Stimulated activated CD4-positive, alpha-beta T cell treated with anti-CD3 and anti-CD28 coated beads, Interleukin-1b, Interleukin-23, amount 100 ng/mL, for 24 hours (primary cell): ENCODE data around the gene MICOS13.
A peak's percentile ranks its signal among the peaks of the same experiment; 100 is the strongest.

Experiments used
- DNase-seq, 4 experiments: peaks; one replicate each; pipeline ENCODE4 v3.0.0-alpha.2; 2020; ENCODE audit warnings: low read depth in 4 of 4, low spot score in 1 of 4

Gene MICOS13

DNA sequence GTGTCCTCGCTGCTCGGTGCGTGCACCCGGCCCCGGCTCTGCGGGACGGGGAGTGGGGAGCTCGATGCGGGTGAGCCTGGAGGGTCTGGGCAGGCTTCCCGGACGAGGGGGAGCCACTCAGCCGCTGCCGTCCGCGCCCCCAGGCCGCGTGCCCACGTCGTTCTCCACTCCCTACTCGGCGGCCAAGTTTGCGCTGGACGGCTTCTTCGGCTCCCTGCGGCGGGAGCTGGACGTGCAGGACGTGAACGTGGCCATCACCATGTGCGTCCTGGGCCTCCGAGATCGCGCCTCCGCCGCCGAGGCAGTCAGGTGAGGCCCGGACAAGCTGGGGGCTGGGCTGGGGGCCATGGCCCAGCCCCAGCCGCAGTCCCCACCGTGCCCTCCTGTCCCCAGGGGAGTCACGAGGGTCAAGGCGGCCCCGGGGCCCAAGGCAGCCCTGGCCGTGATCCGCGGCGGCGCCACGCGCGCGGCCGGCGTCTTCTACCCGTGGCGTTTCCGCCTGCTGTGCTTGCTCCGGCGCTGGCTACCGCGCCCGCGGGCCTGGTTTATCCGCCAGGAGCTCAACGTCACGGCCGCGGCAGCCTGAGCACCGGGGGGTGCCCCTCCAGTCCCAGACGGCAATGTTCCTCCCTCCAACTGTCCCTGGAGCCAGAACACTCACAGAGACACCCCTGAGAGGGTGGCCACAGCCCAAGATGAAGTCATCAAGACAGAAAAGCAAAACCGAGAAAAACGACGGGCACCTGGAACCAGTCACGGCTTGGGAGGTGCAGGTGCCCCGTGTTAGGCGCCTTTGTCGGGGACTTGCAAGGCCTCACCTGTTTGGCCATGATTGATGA, 7.3 kb upstream of the MICOS13 start:
- DNase-seq, result no peak

DNA sequence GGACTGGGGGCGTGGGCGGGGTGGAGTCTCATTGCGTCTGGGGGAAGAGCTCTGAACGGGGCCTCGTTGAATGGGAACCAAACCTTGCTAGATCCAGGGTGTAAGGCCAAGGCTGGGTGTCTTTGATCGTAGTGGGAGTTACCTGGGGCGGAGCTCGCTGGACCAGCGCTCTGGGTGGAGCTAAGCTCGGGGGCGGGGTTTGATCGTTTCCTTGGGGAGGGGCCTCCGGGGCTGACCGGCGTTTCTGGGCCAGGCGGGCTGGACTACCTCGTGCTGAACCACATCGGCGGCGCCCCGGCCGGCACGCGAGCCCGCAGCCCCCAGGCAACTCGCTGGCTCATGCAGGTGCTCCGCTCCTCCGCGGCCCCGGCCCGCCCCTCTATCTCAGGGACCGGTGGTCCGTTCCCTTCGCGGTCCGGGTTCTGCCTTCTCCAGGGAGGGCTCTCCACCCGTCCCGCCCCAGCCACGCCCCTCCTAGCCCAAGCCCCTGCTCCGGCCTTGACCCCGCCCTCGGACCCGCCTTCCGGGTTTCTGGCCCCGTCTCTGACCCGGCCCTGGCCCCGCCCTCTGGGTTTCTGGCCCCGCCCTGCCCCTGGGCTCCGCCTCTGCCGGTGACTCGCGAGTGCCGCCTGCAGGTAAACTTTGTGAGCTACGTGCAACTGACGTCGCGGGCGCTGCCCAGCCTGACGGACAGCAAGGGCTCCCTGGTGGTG, 6.5 kb upstream of the MICOS13 start:
- DNase-seq, result peak; percentile 99 to 100 (median 100)

DNA sequence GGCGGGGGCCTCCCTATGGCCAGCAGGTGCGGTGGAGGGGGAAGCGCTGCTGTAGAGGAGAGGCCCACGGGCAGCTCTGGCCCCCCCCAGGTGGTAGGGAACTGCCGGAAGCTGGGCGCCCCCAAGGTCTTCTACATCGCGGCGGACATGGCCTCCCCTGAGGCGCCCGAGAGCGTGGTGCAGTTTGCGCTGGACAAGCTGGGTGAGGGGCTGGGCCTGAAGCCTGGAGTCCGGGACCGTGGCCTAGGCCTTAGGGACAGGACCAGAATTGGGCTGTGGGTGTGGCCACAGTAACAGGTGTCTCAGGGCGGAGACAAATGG, 6.0 kb upstream of the MICOS13 start:
- DNase-seq, result no peak

DNA sequence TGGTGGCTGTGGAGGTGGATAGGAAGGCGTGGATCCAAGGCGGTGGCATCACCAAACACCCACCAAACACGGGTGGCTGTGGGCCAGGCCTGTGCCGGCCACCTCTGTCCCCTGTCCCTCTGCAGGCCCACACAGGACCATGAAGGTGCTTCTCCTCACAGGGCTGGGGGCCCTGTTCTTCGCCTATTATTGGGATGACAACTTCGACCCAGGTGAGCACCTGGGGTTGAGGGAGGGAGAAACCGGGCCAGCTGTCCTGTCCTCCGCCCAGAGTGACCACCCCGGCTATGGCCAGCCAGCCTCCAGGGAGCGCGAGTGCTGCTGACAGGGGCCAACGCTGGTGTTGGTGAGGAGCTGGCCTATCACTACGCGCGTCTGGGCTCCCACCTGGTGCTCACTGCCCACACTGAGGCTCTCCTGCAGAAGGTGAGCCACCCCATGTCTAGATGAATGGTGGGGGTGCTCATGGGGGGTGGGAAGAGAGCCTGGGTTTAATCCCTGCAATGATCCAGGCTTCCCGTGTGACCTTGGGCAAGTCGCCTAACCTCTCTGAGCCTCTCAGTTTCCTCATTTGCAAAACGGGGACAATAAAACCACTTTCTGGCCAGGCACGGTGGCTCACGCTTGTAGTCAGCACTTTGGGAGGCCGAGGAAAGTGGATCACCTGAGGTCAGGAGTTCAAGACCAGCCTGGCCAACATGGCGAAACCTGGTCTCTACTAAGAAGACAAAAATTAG, 4.5 kb upstream of the MICOS13 start:
- no peak for DNase-seq

DNA sequence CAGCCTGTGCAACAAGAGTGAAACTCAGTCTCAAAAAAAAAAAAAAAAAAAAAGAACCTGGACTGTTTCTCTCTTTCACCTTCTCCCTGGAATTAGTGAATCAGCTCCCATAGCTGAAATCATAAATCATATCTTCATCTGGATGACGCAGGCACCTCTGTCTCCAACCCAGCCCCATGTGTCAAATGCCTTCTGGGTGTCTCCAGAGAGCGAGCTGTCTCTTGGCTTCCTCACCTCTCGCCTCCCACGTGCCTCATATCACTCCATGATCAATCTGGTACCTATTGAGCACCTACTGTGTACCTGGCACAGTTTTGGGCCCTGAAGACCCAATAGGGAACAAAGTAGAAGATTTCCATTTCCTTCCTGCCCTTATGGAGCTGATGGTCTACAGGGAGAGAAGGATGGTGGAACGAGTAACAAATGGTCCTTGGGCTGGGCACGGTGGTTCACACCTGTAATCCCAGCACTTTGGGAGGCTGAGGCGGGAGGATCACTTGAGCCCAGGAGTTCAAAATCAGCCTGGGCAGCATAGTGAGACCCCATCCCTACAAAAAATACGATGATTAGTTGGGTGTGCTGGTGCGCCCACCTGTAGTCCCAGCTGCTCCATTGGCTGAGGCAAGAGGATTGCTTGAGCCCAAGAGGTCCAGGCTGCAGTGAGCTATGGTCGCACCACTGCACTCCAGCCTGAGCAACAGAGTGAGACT, 3.0 kb upstream of the MICOS13 start:
- no peak for DNase-seq

DNA sequence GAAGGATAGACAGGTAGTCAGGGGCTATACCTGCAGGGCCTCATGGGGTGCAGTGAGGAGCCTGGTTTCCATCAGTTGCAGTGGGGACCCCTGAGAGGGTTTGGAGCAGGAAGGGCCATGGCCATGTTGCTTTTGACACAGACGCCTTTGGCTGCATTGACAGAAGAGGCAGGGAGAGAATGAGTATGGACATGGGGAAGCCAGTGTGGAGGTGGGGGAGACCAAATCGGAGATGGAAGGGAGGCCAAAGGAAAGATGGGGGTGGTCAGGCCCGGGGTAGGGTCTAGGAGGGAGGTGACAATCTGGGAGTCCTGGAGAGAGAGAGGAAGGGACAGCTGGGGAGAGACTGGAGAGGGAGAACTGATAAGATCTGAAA, 1.8 kb upstream of the MICOS13 start:
- no peak for DNase-seq

GRCh38 chr19:5681391-5682106, 1.2 kb upstream of the MICOS13 start:
- no peak for DNase-seq

- DNase-seq, result no peak
Observed at GRCh38 chr19:5680084-5680436, 256 bp downstream of the MICOS13 start.

DNA sequence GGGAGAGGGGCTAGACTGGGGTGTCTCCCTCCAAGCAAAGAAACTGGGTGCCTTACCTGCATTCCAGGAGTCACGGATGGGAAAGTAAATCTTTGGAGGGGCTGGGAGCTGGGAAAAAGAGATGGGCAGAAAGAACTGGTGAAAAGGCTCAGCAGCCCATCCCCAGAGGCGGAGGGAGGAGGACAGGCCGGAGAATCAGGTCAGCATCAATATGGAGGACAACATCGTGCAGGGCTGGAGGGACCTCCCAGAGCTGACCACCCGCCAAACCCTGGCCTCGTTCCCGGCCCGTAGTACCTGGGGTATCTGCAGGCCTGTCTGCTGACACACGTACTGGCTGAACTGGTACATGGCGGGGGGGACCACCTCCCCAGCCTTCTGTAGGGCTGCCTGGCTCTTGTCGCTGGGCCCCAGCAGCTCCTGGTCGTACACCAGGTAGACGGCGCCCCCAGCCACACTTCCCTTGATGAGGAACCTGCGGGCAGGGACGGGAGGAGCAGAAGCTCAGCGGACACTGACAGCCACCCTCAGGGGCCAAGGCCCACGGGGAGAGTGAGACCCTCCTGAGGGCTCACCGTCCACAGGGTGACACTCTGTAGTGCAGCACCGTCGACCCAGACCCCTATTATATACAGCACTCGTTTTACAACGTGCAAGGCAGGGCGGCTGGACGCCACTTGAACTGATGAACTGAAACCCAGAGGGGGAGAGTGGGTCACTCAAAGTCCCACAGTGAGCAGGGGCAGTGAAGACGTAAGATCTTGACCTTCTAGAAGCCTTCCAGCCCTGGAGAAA, 830 bp downstream of the MICOS13 start:
- DNase-seq, result no peak

DNA sequence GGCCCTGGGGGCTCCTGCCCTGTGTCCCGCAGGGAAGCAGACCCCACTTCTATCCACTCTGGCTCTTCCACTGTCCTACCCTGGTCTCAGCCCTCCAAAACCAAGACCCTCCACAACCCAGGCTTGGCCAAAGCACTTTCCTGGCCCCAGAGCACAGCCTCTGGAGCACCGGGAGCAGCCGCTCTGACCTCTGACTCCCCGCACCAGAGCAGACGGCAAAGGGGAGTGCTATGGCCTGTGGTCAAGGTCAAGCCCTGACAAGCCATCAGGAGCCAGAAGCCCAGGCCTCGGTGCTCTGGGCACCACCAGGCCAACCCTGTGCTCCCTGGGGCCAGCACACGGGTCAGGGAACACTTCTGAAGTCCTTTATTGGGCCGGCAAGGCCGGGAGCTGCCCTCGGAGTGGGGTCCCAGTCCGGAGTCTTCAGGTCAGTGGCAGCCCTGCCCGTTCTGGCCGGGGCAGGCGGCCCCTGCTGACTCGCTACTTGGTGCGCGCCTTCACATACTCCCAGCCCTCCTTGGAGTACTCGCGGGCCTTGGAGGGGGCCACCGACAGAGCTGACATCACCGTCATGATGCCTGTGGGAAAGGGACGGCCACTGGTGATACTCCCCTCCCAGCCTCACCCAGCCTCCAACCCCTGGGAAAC, 2.1 kb downstream of the MICOS13 start:
- no peak for DNase-seq

- no peak for DNase-seq
Observed at GRCh38 chr19:5677580-5677979, 2.7 kb downstream of the MICOS13 start.

DNA sequence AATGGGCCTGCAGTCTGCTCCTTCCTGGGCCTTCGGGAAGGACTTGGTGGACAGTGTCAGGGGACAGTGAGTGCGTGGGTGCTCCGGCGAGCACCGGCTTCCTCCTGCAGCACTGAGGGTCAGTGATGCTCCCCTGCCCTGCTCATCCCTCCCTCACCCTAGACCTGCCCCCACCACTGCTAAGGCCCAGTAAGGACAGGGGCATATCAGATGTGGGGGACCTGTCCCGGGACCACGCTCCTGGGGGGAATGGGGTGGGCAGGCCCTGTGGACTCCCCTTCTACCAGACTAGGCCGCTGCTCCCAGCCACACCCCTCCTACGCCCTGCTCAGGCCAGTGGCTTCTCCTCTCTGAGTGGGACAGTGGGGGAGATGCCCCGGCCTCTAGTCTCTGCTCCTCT, 3.2 kb downstream of the MICOS13 start:
- DNase-seq, result no peak

DNA sequence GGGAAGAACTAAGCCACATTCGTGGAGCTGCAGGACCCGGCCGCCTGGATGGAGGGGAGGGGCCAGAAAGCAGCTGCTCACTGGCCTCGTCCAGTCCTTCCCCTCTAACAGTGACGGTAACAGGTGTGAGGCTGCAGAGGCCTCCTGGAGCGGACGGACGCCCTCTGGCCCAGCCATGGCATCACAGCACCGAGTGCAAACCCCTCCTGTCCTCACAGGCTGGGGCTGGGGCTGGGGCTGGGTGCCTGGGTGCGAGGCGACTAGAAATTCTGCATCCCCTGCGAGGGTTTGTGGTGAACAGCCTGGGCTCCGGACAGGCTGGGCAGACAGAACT, 3.6 kb downstream of the MICOS13 start:
- DNase-seq, result no peak

GRCh38 chr19:5676105-5676771, 4.1 kb downstream of the MICOS13 start:
- no peak for DNase-seq

GRCh38 chr19:5674714-5675113, 5.6 kb downstream of the MICOS13 start:
- DNase-seq, result no peak

DNA sequence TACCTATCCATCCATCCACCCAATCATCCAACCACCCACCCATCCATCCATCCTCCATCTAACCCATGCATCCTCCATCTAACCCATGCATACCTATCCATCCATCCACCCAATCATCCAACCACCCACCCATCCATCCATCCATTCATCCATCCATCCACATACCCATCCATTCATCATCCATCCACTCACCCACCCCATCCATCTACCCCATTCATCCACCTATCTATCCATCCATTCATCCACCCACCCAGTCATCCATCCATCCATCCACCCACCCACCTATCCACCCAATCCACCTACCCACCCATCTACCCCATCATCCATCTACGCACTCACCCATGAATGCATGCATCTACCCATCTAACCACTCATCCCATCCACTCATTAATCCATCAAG, 6.6 kb downstream of the MICOS13 start:
- DNase-seq, result no peak

GRCh38 chr19:5672708-5673459, 7.4 kb downstream of the MICOS13 start:
- DNase-seq, result no peak

GRCh38 chr19:5671600-5671999, 8.7 kb downstream of the MICOS13 start:
- DNase-seq, result no peak

DNA sequence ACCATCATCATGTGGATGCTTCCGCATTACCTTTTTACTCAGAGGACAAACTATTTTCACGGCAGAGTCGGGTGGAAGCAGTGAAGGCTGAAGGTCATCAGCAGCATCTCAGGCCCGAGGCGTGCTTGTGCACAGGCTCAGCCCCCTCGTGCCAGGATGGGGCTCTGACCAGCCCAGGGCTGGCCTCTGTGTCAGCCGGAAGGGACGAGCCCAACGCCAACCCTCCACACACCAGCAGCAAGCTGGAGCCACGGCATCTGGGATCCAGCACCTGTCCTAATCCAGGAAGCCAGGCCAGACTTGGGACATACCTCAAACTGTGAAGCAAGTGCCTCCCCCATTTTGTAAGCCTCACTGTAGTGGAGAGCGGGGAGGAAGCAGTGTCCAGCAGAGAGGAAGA, 11.1 kb downstream of the MICOS13 start:
- DNase-seq, result no peak
